Activated gamma-delta T cell (primary cell): ENCODE measurements around the gene RNF41.
A peak's percentile ranks its signal among the peaks of the same experiment; 100 is the strongest.

ENCODE experiments used
- DNase-seq: peaks from one replicate; lab custom pipeline; 2025; lab: John Stamatoyannopoulos, UW

RNF41 gene

GRCh38 chr12:56243731-56244181 lies 22.0 kb upstream of the RNF41 start:
- no peak for DNase-seq

GRCh38 chr12:56242986-56243385 lies 21.3 kb upstream of the RNF41 start:
- DNase-seq, result no peak

GRCh38 chr12:56241424-56242303 lies 19.9 kb upstream of the RNF41 start:
- DNase-seq, result no peak

GRCh38 chr12:56237552-56237951 lies 15.8 kb upstream of the RNF41 start:
- DNase-seq, result no peak

GRCh38 chr12:56236985-56237384 lies 15.3 kb upstream of the RNF41 start:
- DNase-seq, result no peak

GRCh38 chr12:56236091-56236490 lies 14.4 kb upstream of the RNF41 start:
- no peak for DNase-seq

GRCh38 chr12:56234746-56235436 lies 13.2 kb upstream of the RNF41 start:
- DNase-seq, result no peak

GRCh38 chr12:56231184-56231582 lies 9.5 kb upstream of the RNF41 start:
- DNase-seq, result no peak

- no peak for DNase-seq
Measured at GRCh38 chr12:56230432-56231183, 8.9 kb upstream of the RNF41 start.

- no peak for DNase-seq
Measured at GRCh38 chr12:56229916-56230431, 8.3 kb upstream of the RNF41 start, which contains the start of gene SLC39A5. Gene SLC39A5 (plus strand): TSS chr12:56230051. CDS start chr12:56231275, 1,224 bp downstream.

- no peak for DNase-seq
Measured at GRCh38 chr12:56229082-56229481, 7.4 kb upstream of the RNF41 start.

- DNase-seq, result no peak
Measured at GRCh38 chr12:56224954-56225353, 3.2 kb upstream of the RNF41 start.

GRCh38 chr12:56224102-56224701 lies 2.5 kb upstream of the RNF41 start, which contains the start of gene NABP2:
Gene NABP2 (plus strand): TSS chr12:56224342. CDS start chr12:56224857, 515 bp downstream.
- peak; percentile 93 for DNase-seq

- DNase-seq, result no peak
Measured at GRCh38 chr12:56223571-56224101, 1.9 kb upstream of the RNF41 start.

- DNase-seq, result no peak
Measured at GRCh38 chr12:56222531-56222895, 791 bp upstream of the RNF41 start.

GRCh38 chr12:56221232-56221756 lies 428 bp downstream of the RNF41 start:
- no peak for DNase-seq

- no peak for DNase-seq
Measured at GRCh38 chr12:56220611-56221231, 1.0 kb downstream of the RNF41 start.

GRCh38 chr12:56219840-56220239 lies 1.9 kb downstream of the RNF41 start:
- DNase-seq, result no peak

GRCh38 chr12:56216461-56216860 lies 5.3 kb downstream of the RNF41 start:
- DNase-seq, result no peak

GRCh38 chr12:56213878-56214277 lies 7.8 kb downstream of the RNF41 start:
- DNase-seq, result no peak

GRCh38 chr12:56212361-56212760 lies 9.4 kb downstream of the RNF41 start:
- no peak for DNase-seq
